IPS-20b (cell line): ENCODE results near the gene HP.

Experiments
- H3K27ac ChIP-seq: one replicate; pipeline ENCODE4 v1.5.1; 2013; ENCODE audit warnings: low read length
- H3K27me3 ChIP-seq: 2 replicates; pipeline ENCODE4 v1.6.1; 2013; ENCODE audit warnings: mild to moderate bottlenecking, low read length, inconsistent platforms; ENCODE audit not compliant: insufficient read depth
- H3K36me3 ChIP-seq: 2 replicates; pipeline ENCODE4 v1.6.1; 2013; ENCODE audit warnings: low read depth, mild to moderate bottlenecking, inconsistent platforms, low read length, moderate library complexity; ENCODE audit not compliant: insufficient read depth
- H3K4me1 ChIP-seq: 2 replicates; pipeline ENCODE4 v1.6.1; 2013; ENCODE audit warnings: mild to moderate bottlenecking, control low read depth, inconsistent platforms, low read length, moderate library complexity; ENCODE audit not compliant: insufficient read depth
- H3K4me3 ChIP-seq: 2 replicates; pipeline ENCODE4 v1.5.1; 2013; ENCODE audit warnings: mild to moderate bottlenecking, low read length, inconsistent platforms
- H3K9ac ChIP-seq: 2 replicates; pipeline ENCODE4 v1.6.1; 2013; ENCODE audit warnings: low read depth, mild to moderate bottlenecking, inconsistent platforms, low read length, moderate library complexity
- H3K9me3 ChIP-seq: 2 replicates; pipeline ENCODE4 v1.6.1; 2013; ENCODE audit warnings: mild to moderate bottlenecking, low read depth, low read length, inconsistent platforms; ENCODE audit not compliant: insufficient read depth

Gene HP

GRCh38 chr16:72022127-72022526 is 32.2 kb upstream of the HP start:
- Histone ChIP-seq H3K4me1 (no peaks in the 10 kb centered on the region), H3K4me3 (no peak overlapping the region), H3K9me3 (no peaks in the 10 kb centered on the region), H3K9ac (no peak overlapping the region), H3K27ac (no peak overlapping the region), H3K27me3 (no peaks in the 10 kb centered on the region), H3K36me3 (peaks cover 72% of the 10 kb centered on the region)

DNA sequence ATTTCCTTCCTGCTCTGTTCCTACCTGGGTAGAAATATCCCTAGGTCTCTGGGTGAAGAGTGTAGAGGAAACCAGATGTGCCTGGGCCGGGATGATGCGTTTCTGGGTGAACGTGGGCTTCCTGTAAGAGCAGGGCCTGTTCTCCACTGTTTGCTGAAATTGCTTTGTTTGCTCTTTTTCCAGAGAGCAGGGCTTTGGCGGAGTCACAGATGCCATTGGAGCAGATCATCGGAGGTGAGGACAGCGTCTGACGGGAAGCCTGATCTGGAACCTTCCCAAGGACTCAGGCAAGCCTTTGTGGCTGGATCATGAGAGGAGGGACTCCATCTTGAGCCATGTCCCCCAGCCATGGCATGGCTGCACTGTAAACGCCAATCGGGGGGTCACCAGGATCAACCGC is 30.3 kb upstream of the HP start:
- H3K27ac ChIP-seq, result no peak overlapping the region
- H3K36me3 ChIP-seq, result peaks cover 58% of the 10 kb centered on the region
- no peaks in the 10 kb centered on the region for H3K9me3 ChIP-seq

GRCh38 chr16:72024862-72025382 is 29.4 kb upstream of the HP start:
- Histone ChIP-seq H3K4me1 (no peaks in the 10 kb centered on the region), H3K27me3 (no peaks in the 10 kb centered on the region), H3K9me3 (no peaks in the 10 kb centered on the region), H3K9ac (no peak overlapping the region), H3K4me3 (no peak overlapping the region), H3K27ac (no peak overlapping the region), H3K36me3 (peaks cover 50% of the 10 kb centered on the region)

More for the DNA sequence above, 30.3 kb upstream of the HP start:
- Histone ChIP-seq H3K9ac (no peak overlapping the region), H3K27me3 (no peaks in the 10 kb centered on the region), H3K4me3 (no peak overlapping the region), H3K4me1 (no peaks in the 10 kb centered on the region)

DNA sequence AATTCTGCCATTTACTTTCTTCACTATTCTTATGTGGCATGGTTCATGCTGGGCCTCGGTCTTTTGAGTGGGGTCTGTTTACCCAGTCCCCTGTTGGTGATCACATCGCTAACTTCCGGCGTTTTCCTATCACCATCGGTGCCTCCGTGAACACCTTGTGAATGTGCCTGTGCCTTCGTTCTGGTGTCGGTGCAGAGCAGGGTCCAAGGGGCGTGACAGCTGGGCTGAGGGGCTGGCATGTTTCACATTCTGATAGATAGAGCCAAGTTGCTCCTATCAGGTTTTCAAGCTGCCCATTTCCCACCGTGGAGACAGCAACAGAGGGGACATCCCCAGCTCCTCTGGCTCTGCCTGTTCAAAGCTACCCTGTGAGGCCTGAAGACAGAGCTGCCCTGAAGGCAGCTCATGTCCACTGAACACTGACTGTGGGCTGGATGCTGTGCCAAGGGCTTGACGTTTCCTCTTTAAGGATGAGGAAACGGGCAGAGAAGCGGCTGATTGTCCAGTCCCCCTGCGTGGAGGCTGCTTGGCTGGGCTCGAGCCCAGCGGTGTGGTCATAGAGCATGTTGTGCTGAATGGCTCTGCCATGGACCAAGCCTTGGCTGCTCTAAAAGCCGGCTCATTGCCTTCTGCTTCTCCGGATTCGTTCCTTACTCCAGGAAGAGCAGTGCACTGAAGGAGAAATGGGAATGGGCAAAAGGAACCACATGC is 28.7 kb upstream of the HP start:
- Histone ChIP-seq H3K27ac (no peak overlapping the region), H3K4me3 (no peak overlapping the region), H3K27me3 (no peaks in the 10 kb centered on the region), H3K4me1 (no peaks in the 10 kb centered on the region), H3K9me3 (no peaks in the 10 kb centered on the region), H3K36me3 (peaks cover 48% of the 10 kb centered on the region), H3K9ac (no peak overlapping the region)

DNA sequence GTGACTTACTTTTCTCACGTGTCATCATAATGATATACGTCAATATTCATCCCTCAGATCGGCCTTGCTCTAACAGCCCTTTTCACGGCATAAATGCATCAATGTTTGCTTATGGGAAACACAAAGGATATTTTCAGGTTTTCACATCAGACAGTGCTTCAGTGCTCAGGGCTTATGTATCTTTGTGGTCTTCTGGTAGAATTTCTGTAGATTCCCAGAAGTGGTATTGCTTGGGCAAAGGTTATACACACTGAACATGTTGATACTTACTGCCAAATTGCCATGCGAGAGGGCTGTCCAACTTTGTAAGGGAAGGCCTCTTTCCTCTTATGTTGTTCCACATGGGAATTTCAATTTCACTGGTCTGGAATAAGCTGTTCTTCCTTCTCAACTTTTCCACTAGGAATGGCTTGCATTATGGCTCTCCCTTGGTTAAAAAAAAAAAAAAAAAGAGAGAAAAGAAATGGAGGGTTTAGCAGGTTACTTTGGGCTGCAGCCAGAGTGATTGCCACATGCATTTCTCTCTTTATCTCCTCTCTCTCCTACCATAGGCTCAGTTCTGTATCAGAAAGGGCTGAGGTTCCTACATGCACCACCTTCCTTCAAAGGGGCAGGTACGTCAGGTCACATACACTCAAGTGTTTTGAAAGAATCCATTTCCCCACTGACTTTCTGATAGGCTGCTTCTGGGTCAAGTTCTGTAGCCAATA is 26.5 kb upstream of the HP start:
- Histone ChIP-seq H3K4me3 (no peak overlapping the region), H3K27me3 (no peaks in the 10 kb centered on the region), H3K36me3 (peaks cover 30% of the 10 kb centered on the region), H3K27ac (no peak overlapping the region), H3K9me3 (no peaks in the 10 kb centered on the region), H3K9ac (no peak overlapping the region), H3K4me1 (peaks cover 8% of the 10 kb centered on the region; the same call in 1 of the 2 replicates)

GRCh38 chr16:72029567-72030271 is 24.6 kb upstream of the HP start:
- Histone ChIP-seq H3K27ac (no peak overlapping the region), H3K9me3 (no peaks in the 10 kb centered on the region), H3K27me3 (no peaks in the 10 kb centered on the region), H3K9ac (no peak overlapping the region), H3K36me3 (peaks cover 13% of the 10 kb centered on the region; the same call in 1 of the 2 replicates), H3K4me3 (no peak overlapping the region), H3K4me1 (peaks cover 8% of the 10 kb centered on the region; the same call in 1 of the 2 replicates)

DNA sequence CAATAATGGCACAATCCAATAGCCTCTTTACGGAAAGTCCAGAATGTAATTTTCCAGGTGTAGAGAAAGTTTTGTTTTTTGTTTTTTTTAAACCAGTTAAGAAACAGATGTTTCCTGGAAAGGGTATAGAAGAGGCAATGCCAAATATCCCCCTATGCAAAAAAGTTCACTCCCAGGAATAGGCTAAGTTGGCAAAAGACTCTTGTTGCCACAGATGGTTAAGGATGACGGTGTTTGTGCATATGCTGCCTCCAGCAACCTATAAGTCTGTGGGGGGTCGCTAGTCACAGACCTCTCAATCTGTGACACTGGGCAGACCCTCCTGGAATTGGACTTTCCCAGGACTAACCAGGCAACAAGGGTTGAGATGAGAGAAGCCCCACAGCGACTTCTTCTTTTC is 20.9 kb upstream of the HP start:
- H3K4me1 ChIP-seq, result peaks cover 8% of the 10 kb centered on the region; the same call in 1 of the 2 replicates
- no peaks in the 10 kb centered on the region for H3K9me3 ChIP-seq
- H3K36me3 ChIP-seq, result no peaks in the 10 kb centered on the region
- no peaks in the 10 kb centered on the region for H3K27me3 ChIP-seq
- H3K9ac ChIP-seq, result no peak overlapping the region
- no peak overlapping the region for H3K27ac ChIP-seq
- H3K4me3 ChIP-seq, result no peak overlapping the region

- Histone ChIP-seq H3K9ac (no peak overlapping the region), H3K4me1 (peaks cover 8% of the 10 kb centered on the region; the same call in 1 of the 2 replicates), H3K4me3 (no peak overlapping the region), H3K36me3 (no peaks in the 10 kb centered on the region), H3K27me3 (no peaks in the 10 kb centered on the region), H3K9me3 (no peaks in the 10 kb centered on the region), H3K27ac (no peak overlapping the region)
Measured at GRCh38 chr16:72036098-72036497, 18.2 kb upstream of the HP start.

- Histone ChIP-seq H3K4me1 (no peaks in the 10 kb centered on the region), H3K9me3 (no peaks in the 10 kb centered on the region), H3K27ac (no peak overlapping the region), H3K4me3 (no peak overlapping the region), H3K36me3 (no peaks in the 10 kb centered on the region), H3K27me3 (no peaks in the 10 kb centered on the region), H3K9ac (no peak overlapping the region)
Measured at GRCh38 chr16:72042157-72042660, 12.1 kb upstream of the HP start.

GRCh38 chr16:72043058-72043457 is 11.2 kb upstream of the HP start:
- H3K4me3 ChIP-seq, result no peak overlapping the region
- H3K27ac ChIP-seq, result no peak overlapping the region
- no peaks in the 10 kb centered on the region for H3K27me3 ChIP-seq
- no peaks in the 10 kb centered on the region for H3K9me3 ChIP-seq
- H3K4me1 ChIP-seq, result no peaks in the 10 kb centered on the region
- no peak overlapping the region for H3K9ac ChIP-seq
- no peaks in the 10 kb centered on the region for H3K36me3 ChIP-seq

DNA sequence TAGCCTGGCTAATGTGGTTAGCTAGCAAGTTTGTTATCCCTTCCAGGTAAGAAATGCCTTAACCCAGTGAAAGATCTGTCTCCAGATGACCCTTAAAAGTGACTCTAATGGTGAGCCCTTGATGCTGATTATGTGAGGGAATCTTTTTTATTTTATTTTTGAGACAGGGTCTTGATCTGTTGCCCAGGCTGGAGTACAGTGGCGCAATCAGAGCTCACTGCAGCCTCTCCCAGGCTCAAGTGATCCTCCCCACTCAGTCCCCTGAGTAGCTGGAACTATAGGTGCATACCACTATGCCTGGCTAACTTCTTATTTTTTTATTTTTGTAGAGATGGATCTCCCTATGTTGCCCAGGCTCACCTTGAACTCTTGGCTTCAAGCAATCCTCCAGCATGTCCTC is 10.8 kb upstream of the HP start:
- Histone ChIP-seq H3K27me3 (no peaks in the 10 kb centered on the region), H3K4me1 (no peaks in the 10 kb centered on the region), H3K9me3 (no peaks in the 10 kb centered on the region), H3K36me3 (no peaks in the 10 kb centered on the region), H3K9ac (no peak overlapping the region), H3K4me3 (no peak overlapping the region), H3K27ac (no peak overlapping the region)
